Neural crest cell (in vitro differentiated cells): Measurements from ENCODE around the gene ADCY5. TPM values are rescaled to one million over a fixed set of nuclear protein-coding genes. Genes with fewer than 3 reads are reported as not detected.
A peak's percentile ranks its signal among the peaks of the same experiment; 100 is the strongest.

Source experiments
- DNase-seq: peaks from one replicate; pipeline ENCODE4 v3.0.0; 2021; ENCODE audit warnings: low read depth, mixed read lengths, low spot score
- H3K27ac Mint-ChIP-seq: one replicate; pipeline ENCODE4 v1.8.0; 2021; ENCODE audit warnings: mild to moderate bottlenecking, mixed read lengths; ENCODE audit not compliant: unreplicated experiment
- H3K27me3 Mint-ChIP-seq: 2 replicates; pipeline ENCODE4 v1.8.0; 2021; ENCODE audit warnings: low read depth, mild to moderate bottlenecking, mixed read lengths
- H3K36me3 Mint-ChIP-seq: 2 replicates; pipeline ENCODE4 v1.8.0; 2021; ENCODE audit warnings: low read depth, mild to moderate bottlenecking, mixed read lengths
- H3K4me1 Mint-ChIP-seq: 2 replicates; pipeline ENCODE4 v1.8.0; 2021; ENCODE audit warnings: mixed read lengths
- H3K4me3 Mint-ChIP-seq: one replicate; pipeline ENCODE4 v1.8.0; 2021; ENCODE audit warnings: mild to moderate bottlenecking, mixed read lengths
- H3K9me3 Mint-ChIP-seq: 2 replicates; pipeline ENCODE4 v1.8.0; 2021; ENCODE audit warnings: mixed read lengths
- total RNA-seq: library from RNA; stranded (reverse); gene quantifications from 2 replicates; pipeline ENCODE4 v1.2.1, GENCODE V29; 2021
- TF ChIP-seq, protein P1 (sequence below): fragments of 200-600 bp; sonication (generic); conservative IDR thresholded peaks from 2 replicates; pipeline ENCODE4 v1.5.0; 2021; ENCODE audit warnings: antibody characterized with exemption, mild to moderate bottlenecking

Gene ADCY5
- total RNA-seq, 1 donor from 2014 or later = 2.2 TPM

DNA sequence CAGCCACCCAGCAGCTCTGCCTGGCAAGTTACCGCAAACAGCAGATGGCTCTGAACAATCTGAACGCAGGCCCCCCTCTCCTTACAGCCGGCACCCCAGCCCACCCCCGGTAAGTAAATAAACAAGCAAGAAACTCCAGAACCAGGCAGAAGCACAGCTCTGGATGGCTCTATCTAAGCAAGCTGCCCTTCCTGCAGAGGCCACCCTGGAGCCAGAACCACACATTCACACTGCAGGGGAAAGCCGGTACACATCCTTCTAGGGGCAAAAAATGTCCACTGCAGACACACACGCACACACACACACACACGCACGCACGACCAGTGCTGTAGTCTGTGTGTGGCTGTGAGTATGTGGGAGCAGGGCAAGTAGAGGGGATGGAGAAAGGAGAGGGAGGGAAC, 63.9 kb downstream of the ADCY5 start:
- H3K4me3 Mint-ChIP-seq = no peak overlapping the region
- TF ChIP-seq, protein P1, sequence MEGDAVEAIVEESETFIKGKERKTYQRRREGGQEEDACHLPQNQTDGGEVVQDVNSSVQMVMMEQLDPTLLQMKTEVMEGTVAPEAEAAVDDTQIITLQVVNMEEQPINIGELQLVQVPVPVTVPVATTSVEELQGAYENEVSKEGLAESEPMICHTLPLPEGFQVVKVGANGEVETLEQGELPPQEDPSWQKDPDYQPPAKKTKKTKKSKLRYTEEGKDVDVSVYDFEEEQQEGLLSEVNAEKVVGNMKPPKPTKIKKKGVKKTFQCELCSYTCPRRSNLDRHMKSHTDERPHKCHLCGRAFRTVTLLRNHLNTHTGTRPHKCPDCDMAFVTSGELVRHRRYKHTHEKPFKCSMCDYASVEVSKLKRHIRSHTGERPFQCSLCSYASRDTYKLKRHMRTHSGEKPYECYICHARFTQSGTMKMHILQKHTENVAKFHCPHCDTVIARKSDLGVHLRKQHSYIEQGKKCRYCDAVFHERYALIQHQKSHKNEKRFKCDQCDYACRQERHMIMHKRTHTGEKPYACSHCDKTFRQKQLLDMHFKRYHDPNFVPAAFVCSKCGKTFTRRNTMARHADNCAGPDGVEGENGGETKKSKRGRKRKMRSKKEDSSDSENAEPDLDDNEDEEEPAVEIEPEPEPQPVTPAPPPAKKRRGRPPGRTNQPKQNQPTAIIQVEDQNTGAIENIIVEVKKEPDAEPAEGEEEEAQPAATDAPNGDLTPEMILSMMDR = no peak
- H3K36me3 Mint-ChIP-seq = no peaks in the 10 kb centered on the region
- peaks cover 32% of the 10 kb centered on the region for H3K4me1 Mint-ChIP-seq
- DNase-seq = no peak
- H3K27ac Mint-ChIP-seq = peak overlapping the region; percentile 22
- no peaks in the 10 kb centered on the region for H3K9me3 Mint-ChIP-seq
- H3K27me3 Mint-ChIP-seq = no peaks in the 10 kb centered on the region

DNA sequence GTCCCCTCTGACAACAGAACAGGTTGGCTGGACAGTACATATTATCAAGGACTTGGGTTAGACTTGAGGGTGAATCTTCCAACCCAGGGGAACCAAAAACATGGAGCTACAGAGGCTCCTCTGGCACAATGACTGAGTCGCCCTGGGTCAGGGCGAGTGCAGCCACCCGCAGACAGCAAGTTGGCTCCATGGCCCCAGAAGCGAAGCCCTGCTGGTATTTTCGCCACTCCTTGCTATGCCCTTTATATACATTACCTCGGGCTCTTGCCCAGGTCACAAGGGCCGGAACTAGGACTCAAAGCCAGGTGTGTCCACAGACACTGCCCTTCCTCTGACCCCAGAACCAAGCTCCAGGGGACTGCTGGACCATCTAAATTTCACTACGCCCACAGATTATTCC, 64.6 kb downstream of the ADCY5 start:
- Mint-ChIP-seq H3K4me1 (peaks cover 32% of the 10 kb centered on the region), H3K4me3 (no peak overlapping the region), H3K9me3 (no peaks in the 10 kb centered on the region), H3K27me3 (no peaks in the 10 kb centered on the region), H3K27ac (no peak overlapping the region), H3K36me3 (no peaks in the 10 kb centered on the region)
- no peak for DNase-seq
- TF ChIP-seq, protein P1 = no peak

DNA sequence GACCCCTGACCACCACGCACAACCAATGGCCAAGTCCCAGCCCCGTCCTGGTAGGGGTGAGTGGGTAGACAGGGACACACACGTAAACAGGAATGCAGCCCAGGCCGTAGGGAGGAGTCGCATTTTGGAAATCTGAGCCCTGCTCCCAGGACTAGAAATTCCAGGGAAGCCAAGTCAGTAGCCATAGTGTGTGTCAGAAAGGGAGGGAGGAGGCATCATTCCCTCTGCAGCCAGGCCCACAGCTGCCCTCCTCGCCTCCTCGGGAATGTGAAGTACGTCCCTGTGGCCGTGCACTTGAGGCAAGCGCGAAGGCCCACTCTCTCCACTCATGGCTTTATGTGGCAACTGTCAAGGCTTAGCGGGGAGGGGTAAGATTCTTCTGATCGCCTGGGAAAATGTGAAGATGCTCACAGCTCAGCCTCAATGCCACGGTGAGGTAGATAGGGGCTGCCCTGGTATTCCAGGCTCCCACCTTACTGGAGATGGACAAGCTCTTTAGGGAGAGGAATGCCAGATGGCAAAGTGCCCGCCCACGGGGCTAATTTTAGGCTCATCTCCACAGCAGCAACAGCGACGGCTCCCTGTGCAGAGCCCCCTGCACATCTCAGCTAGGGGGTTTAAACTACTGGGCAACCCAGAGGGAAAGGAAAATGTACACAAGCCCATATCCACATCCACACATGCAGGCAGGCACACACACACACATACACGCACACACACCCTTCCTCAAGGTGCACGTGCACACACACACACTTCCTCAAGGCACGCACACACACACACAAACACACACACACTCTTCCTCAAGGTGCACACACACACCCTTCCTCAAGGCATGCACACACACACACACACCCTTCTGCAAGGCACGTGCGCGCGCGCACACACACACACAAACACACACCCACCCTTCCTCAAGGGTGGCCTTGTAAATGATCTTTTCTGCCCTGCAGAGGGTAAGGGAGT, 65.5 kb downstream of the ADCY5 start:
- no peaks in the 10 kb centered on the region for H3K27me3 Mint-ChIP-seq
- H3K4me1 Mint-ChIP-seq = peaks cover 32% of the 10 kb centered on the region
- H3K27ac Mint-ChIP-seq = no peak overlapping the region
- DNase-seq = no peak
- no peaks in the 10 kb centered on the region for H3K36me3 Mint-ChIP-seq
- TF ChIP-seq, protein P1 = no peak
- no peak overlapping the region for H3K4me3 Mint-ChIP-seq
- no peaks in the 10 kb centered on the region for H3K9me3 Mint-ChIP-seq

DNA sequence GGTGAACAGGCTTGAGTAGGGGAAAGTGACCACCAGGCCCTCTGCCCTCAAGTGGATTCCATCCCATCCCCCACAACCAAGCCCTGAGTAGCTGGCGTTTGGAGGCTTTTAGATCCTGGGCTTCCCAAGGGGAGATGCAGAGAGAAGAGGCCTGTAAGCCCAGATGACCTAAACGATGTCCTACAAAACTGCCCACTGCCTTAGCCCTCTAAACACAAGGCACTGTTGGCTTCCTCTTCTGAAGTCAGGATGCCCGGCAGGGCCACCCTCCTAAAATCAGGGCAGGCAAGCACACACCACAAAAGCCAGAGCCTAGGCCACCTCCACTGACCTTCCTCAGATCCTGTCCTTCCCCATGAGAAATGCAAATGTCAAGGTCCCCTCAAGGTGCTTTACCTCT, 68.6 kb downstream of the ADCY5 start:
- Mint-ChIP-seq H3K36me3 (no peaks in the 10 kb centered on the region), H3K4me3 (no peak overlapping the region), H3K27ac (no peak overlapping the region), H3K9me3 (no peaks in the 10 kb centered on the region), H3K27me3 (no peaks in the 10 kb centered on the region), H3K4me1 (peaks cover 26% of the 10 kb centered on the region)
- TF ChIP-seq, protein P1 = no peak
- no peak for DNase-seq

DNA sequence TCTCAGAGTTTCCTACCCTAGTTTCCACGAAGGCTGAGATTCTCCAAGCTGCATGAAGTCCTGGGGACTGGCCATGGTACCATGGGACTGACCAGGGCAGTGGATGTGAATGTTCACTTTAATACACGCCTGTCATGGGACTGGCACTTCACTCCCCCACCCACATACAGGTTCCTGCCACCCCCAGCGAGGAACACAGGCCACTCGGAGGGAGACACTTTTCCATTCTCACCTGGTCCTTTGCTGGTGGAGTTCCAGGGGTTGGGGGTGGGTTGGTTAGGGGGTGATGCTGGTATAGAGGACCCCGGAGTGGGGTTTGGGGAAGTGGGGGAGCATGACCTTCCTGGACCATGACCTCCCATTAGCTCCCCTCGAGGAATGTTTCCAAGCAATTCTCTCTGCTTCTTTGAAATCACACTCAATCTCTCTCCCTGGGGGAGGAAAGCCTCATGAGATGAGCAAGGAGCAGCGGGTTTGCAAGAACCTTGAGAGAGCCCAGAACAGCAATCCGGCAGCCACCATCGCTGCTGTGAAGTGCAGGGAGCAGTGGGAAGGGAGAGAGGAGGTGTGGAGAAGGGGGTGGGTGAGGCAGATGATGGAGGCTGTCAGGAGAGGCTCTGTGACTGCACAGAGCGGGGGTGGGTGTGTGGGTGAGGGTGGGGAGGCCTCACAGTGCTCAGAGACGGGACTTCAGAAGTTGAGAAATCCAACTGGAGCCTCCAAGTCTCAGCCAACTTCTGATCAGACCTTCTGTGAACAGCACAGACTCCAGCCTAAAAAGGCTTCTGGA, 69.7 kb downstream of the ADCY5 start:
- Mint-ChIP-seq H3K27me3 (no peaks in the 10 kb centered on the region), H3K4me3 (no peak overlapping the region), H3K36me3 (no peaks in the 10 kb centered on the region), H3K4me1 (peaks cover 26% of the 10 kb centered on the region), H3K27ac (no peak overlapping the region), H3K9me3 (no peaks in the 10 kb centered on the region)
- no peak for DNase-seq
- TF ChIP-seq, protein P1 = no peak
